Testis (tissue), 2 donors: Measurements from ENCODE around the gene LCLAT1.

Experiments used
- POLR2A ChIP-seq: fragments of 450-650 bp; IDR thresholded peaks from one replicate; pipeline ENCODE4 v1.6.1; 2017; ENCODE audit warnings: antibody characterized with exemption, mild to moderate bottlenecking, moderate library complexity
- TF ChIP-seq, protein P1 (sequence below), 3 experiments: fragments of 450-650 bp in 2 of 3; fragments of 200-600 bp in 1 of 3; sonication (generic) in 1 of 3; IDR thresholded peaks; one replicate each; pipeline ENCODE4 v1.5.1; 2016 to 2019; ENCODE audit warnings: antibody characterized with exemption in 3 of 3, mild to moderate bottlenecking in 2 of 3, moderate library complexity in 1 of 3

DNA sequence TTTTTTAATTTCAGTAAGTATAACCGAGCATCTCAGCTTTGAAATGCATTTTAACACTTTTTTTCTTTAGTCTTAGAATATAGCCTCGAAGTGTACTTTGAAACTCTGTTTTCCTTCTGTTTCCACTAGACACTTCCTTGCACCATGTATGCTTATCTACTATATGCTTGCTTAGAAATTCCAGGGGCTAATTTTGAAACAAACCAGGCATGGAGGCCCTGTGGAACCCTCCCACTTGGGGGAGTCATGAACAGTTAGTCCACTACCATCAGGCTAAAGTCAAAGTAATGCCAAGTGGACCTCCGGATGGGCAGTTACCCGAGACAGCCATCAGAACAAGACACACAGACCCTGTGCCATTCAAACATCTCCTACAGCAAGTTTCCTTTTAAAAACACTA lies 120.3 kb downstream of the LCLAT1 start:
- no peak for TF ChIP-seq POLR2A
- TF ChIP-seq, protein P1, sequence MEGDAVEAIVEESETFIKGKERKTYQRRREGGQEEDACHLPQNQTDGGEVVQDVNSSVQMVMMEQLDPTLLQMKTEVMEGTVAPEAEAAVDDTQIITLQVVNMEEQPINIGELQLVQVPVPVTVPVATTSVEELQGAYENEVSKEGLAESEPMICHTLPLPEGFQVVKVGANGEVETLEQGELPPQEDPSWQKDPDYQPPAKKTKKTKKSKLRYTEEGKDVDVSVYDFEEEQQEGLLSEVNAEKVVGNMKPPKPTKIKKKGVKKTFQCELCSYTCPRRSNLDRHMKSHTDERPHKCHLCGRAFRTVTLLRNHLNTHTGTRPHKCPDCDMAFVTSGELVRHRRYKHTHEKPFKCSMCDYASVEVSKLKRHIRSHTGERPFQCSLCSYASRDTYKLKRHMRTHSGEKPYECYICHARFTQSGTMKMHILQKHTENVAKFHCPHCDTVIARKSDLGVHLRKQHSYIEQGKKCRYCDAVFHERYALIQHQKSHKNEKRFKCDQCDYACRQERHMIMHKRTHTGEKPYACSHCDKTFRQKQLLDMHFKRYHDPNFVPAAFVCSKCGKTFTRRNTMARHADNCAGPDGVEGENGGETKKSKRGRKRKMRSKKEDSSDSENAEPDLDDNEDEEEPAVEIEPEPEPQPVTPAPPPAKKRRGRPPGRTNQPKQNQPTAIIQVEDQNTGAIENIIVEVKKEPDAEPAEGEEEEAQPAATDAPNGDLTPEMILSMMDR (IDR thresholded peaks at IDR 0.05) = no peak
